Measurements from ENCODE around the gene NAT16.
"Not testable (repeated sequence)": the region's sequence is repeated elsewhere in the genome, so short reads cannot be mapped to it uniquely, and the experiment has no call there.

NAT16 gene

GRCh38 chr7:101180130-101180755 lies at the start of gene NAT16:
Gene NAT16, minus strand, starts transcription at chr7:101180293. Its CDS starts 5,486 bp downstream, at chr7:101174807.
- no peak for DNase-seq (ENCODE audit: low read depth)

- DNase-seq (ENCODE audit: low read depth): no peak
These were observed 46.6 kb upstream of the NAT16 start for GRCh38 chr7:101226721-101227120.

GRCh38 chr7:101225650-101226049 lies 45.6 kb upstream of the NAT16 start:
- DNase-seq (ENCODE audit: low read depth): no peak

- DNase-seq (ENCODE audit: low read depth): no peak
These were observed 43.4 kb upstream of the NAT16 start for GRCh38 chr7:101223528-101223927.

DNA sequence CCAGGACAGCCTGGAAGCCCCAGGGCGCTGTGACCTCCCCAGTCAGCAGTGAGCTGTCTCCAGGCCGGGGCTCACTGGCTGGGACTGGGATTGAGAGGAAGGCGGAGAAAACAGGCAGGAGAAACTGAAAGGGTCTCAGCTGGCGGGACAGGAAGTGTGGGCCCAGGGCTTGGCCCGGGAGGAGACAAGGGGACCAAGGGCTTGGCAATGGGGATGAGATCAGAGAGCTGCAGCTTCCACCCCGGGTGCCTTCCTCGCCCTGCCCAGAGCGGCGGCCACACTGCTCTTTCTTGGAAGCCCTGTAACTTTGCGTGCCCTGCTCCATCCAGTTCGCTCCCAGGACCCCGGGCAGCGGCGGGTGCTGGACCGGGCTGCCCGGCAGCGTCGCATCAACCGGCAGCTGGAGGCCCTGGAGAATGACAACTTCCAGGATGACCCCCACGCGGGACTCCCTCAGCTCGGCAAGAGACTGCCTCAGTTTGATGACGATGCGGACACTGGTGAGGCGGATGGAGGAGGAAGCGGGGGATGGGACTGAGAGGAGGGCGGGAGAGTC lies 42.3 kb upstream of the NAT16 start:
- no peak for DNase-seq (ENCODE audit: low read depth)

- no peak for DNase-seq (ENCODE audit: low read depth)
These were observed 40.2 kb upstream of the NAT16 start for GRCh38 chr7:101220295-101220694.

DNA sequence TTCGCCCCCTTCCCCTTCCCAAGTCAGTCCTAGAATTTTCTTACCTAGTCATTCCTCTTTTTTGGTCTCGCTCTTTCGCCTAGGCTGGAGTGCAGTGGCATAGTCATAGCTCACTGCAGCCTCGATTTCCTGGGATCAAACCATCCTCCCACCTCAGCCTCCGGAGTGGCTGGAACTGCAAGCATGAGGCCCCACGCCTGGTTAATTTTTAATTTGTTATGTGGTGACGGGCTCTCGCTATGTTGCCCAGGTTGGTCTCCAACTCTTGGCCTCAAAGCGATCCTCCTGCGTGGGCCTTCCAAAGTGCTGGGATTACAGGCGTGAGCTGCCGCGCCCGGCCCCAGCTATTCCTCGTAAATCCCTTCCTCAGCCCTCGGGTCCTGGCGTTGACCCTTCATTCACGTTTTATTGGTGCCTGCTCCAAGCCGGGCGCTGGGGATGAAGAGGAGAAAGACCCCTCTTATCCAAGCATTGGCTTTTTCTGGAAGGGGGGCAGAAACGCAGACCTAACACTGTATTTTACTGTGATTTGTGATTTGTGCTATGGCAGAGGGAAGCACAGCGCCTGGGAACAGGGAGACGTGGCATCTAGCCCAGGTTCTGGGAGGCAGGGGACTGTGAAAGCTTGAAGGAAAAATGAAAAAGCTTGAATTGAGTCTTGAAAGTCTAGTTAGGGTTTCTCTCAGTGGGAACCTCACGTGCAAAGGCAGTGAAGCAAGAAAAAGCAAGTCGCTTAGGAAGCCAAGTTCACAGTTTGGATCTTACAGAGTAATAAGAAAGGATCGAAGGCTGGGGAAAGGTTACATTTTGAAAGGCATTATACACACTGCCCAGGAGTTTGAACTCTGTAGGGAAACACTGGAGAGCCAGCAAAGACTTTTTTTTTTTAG lies 38.4 kb upstream of the NAT16 start:
- no peak for DNase-seq (ENCODE audit: low read depth)

DNA sequence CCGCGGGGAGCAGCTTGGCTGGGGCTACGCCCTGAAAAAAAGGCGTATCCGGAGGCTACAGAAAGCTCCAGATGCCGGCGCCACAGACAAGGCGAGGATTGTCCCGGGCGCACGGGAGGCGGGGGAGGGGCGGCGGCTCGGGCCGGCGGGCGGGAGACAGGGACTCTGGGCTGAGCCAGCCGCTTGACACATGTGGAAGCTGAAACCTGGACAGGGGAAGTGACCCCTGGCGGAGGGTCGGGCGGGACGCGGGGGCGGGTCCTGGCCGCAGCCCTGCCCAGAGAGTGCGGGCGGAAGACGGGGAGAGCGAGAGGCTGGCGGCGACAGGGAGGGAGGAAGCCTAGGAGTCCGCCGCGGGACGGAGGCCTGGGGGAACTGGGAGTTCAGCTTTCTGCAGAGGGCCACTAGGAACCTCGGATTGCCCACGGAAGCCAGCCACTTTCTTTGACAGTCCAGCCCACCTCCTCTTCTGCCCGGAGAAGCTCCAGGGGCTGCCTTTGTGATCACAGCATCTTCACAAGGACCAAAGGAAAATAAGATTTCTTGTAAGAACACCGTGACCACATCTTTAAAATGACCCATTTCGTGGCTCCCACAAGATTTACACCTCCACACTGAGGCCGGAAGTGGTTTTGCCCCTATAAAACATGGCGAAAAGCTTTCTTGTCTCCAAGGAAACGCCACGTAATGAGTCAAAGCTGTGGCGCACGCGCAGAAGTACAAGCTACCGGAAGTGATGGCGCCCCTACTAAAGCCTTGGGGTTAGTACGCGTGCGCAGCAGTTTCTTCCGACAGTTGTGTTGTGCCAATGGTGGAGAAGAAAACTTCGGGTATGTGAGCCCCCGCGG lies 37.5 kb upstream of the NAT16 start, which contains the start of the genes PLOD3 and ZNHIT1:
Gene PLOD3 (minus strand): TSS at position 194 of the 848 bp plus-strand sequence. CDS start 307 bp downstream, outside the sequence.
Gene ZNHIT1 (plus strand): TSS at position 778 of the 848 bp plus-strand sequence. CDS start 31 bp downstream, at position 809.
- peak; percentile 88 for DNase-seq (ENCODE audit: low read depth)

GRCh38 chr7:101216860-101217387 lies 36.8 kb upstream of the NAT16 start:
- no peak for DNase-seq (ENCODE audit: low read depth)

DNA sequence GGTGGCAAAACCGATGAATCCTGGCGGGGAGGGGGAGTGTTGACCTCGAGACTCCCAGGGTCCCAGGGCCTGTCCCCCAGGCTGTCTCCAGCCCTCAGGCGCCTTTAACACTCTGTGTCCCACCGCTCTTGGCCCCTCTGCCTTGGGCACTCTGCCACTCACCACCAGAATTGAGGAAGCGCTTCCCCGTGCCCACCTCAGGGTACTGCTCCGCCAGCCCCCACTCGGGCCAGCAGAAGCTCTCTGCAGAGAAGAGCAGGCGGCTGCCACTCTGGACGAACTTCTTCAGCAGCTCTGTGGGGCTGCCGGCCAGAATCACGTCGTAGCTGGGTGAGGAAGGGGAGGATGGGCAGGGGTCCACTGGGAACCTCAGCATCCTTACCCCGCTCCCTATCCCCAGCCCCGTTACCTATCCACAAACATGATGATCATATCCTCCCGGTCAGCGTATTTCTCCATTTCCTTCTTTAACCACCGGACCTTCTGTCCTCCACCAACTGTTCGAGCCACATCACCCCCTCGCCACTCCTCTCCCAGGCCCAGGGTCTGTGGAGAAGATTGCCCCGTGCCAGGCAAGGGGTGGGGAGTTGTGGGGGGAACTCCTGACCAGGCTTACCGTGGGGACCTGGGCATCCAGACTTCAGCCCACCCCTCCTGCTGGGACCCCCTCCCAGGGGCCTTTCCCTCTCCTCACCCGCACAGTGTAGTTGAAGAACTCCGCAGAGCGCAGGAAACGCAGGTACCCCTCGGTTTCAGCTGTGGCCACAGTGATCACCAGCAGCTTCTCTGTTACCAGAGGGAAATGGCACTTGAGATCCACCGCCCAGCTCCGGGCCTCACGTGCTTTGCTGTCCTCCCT lies 36.1 kb upstream of the NAT16 start:
- DNase-seq (ENCODE audit: low read depth): no peak

- DNase-seq (ENCODE audit: low read depth): no peak
These were observed 31.9 kb upstream of the NAT16 start for GRCh38 chr7:101212014-101212413.

DNA sequence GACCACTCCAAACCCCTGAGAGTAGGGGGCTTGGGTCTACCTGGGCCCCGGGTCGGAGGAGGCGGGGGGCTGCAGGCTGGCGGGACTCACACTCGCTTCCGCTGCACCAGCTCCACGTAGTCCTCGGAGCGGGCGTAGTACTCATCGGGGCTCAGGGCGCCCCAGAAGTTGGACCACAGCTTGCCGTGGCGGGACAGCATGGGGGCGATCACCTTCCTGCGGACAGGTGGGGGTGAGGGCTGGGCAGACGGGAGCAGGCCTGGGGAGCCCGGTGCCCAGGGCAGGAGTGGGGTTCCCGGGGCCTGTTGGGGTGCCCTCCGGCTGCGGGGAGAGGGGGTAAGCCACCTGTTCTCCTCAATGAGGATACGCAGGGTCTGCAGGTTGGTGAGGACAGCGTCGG lies 31.4 kb upstream of the NAT16 start:
- DNase-seq (ENCODE audit: low read depth): no peak

DNA sequence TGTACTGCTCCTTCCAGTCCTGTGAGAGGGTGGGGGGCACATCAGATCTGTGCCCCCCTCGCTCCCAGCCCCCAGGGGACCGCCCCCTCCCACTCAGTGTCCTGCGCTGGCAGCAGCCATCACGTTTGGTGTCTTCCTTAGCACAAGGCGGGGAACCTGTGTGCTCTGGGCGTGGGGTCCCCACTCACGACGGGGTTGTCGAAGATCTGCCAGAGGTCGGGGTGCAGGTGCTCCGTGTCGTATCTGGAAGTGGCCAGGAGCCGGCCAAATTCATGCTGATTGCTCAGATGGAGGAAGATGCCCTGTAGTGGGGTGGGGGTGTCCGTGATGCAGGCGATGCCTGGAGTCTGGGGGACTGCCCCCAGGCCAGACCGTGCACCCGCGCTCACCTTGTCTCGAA lies 30.1 kb upstream of the NAT16 start:
- DNase-seq (ENCODE audit: low read depth): no peak

DNA sequence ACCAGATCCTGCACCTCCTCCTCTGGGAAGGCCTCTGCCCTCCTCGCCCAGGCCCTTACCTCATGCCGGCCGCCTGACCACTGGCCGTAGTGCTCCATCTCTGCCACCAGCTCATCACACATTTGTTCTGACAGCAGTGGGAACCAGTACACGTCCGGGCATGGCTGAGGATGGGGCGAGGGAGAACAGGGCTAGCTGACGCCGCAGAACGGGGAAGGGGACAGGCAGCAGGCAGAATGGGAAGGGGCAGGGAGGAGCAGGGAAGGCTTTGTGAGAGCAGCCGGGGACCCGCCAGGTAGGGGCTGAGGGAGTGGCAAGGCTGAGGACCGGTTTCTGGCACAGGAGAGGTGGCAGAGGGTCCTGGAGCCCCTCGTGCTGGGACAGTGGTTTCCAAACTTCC lies 28.7 kb upstream of the NAT16 start:
- DNase-seq (ENCODE audit: low read depth): no peak

GRCh38 chr7:101207459-101207858 lies 27.4 kb upstream of the NAT16 start:
- DNase-seq (ENCODE audit: low read depth): no peak

DNA sequence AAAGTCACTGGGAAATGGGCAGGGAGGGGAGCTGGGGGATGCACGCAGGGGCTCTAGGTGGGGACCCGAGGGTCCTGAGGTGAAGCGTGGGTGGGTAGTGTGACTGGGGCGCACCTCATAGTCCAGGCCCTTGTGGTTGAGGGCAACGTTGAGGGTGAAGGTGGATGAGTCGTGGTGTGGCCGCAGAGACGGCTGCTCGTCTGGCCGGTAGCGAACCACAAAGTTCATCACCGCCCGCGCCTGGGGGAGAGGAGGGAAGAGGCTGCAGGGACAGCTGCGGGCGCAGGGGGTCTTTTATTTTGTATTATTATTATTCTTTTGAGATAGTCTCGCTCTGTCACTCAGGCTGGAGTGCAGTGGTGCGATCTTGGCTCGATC lies 26.6 kb upstream of the NAT16 start:
- DNase-seq (ENCODE audit: low read depth): no peak

- DNase-seq (ENCODE audit: low read depth): no peak
These were observed 26.0 kb upstream of the NAT16 start for GRCh38 chr7:101205901-101206664.

DNA sequence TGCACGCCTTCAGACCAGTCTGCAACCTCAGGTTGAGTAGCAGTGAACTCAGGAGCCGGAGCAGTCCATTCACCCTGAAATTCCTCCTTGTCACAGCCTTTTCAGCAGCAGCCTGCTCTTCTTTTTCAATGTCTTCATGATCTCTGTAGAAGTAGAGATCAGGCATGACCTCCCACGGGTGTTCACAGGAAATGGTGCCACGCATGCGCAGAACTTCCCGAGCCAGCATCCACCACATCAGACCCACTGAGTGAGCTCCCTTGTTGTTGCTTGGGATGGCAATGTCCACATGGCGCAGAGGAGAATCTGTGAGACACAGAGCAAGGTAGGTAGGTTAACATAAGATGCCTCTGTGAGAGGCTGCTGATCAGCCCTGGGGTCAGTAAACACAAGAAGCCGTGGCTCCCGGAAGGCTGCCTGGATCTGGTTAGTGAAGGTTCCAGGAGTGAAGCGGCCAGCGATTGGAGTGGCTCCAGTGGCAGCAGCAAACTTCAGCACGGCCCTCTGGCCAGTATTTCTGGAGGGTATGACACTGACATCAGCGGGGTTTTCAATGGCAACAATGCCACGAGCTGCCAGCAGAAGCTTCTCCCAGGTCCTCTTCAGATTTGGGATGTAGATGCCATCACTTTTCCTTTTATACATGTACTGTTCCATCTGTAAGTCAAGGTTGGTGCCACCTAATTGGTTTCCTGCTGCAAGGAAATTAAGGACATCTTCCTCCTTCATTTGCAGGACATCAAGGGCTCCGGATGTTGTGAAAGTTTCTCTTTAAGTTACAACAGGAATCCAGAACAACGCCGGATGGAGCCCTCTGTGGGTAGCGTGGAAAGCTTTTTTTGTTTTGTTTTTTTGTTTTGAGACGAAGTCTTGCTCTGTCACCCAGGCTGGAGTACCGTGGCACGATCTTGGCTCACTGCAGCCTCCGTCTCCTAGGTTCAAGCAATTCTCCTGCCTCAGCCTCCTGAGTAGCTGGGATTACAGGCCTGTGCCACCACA lies 23.9 kb upstream of the NAT16 start:
- DNase-seq (ENCODE audit: low read depth): not testable (repeated sequence)

DNA sequence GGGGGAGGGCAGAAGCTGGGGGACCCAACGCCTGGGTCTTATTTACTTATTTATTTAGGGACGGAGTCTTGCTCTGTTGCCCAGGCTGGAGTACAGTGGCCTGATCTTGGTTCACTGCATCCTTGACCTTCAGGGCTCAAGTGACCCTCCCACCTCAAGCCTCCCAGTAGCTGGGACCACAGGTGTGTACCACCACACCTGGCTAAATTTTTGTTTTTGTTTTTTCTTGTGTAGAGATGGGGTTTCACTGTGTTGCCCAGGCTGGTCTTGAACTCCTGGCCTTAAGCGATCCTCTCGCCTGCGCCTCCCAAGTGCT lies 22.5 kb upstream of the NAT16 start:
- no peak for DNase-seq (ENCODE audit: low read depth)

Data from stimulated activated CD8-positive, alpha-beta memory T cell treated with anti-CD3 and anti-CD28 coated beads, Interleukin-15, amount 100 ng/mL, for 24 hours (primary cell).